ENCODE results near the gene MAB21L1.

GRCh38 chr13:35479706-35480105, 3.2 kb upstream of the MAB21L1 start:
- TF ChIP-seq CTCF (IDR thresholded peaks at IDR 0.05; ENCODE audit: low read length) (no peak), EZH2 (IDR thresholded peaks at IDR 0.05; ENCODE audit: borderline replicate concordance, low read length) (no peak)

Data from OCI-LY1 (cell line).